Endothelial cell of umbilical vein (primary cell): ENCODE results near the gene CCNI. TPM values are rescaled to one million over a fixed set of nuclear protein-coding genes. Genes with fewer than 3 reads are reported as not detected.

ENCODE experiments used
- BruUV-seq: library from RNA; stranded (reverse); fragments of 400-500 nt; replicated peaks from 2 replicates; lab custom pipeline; 2021; lab: Mats Ljungman, UMichigan
- CTCF ChIA-PET: fragments of 300-600, 350-600 bp; sonication (Branson Sonifier 250); formaldehyde crosslinking; loops from one replicate; lab custom pipeline; 2021; ENCODE audit warnings: antibody characterized with exemption, inconsistent platforms; lab: Charles Lee
- POLR2A ChIA-PET: fragments of 300-600, 350-600 bp; sonication (Branson Sonifier 250); formaldehyde crosslinking; loops from one replicate; lab custom pipeline; 2021; ENCODE audit warnings: antibody characterized with exemption, inconsistent platforms; lab: Charles Lee
- DNase-seq: peaks from one replicate; pipeline ENCODE4 v3.0.0-alpha.2; 2011; ENCODE audit warnings: low read depth, low spot score
- FAIRE-seq: peaks from 2 replicates; lab custom pipeline; 2011; peaks lifted over from hg19 to GRCh38; lab: Jason Lieb, UNC
- H2AFZ ChIP-seq: 2 replicates; pipeline ENCODE4 v1.6.0; 2012; ENCODE audit warnings: low read depth, low read length, control low read depth, inconsistent platforms
- H3K27ac ChIP-seq: 2 replicates; pipeline ENCODE4 v1.5.1; 2011; ENCODE audit warnings: low read depth, mild to moderate bottlenecking, control low read depth, low read length, moderate library complexity; ENCODE audit not compliant: insufficient read depth
- H3K27me3 ChIP-seq, 2 experiments: 2 replicates each; pipeline versions ENCODE4 v1.6.0 to v1.6.1; 2011; ENCODE audit warnings: low read length in 2 of 2, mixed read lengths in 1 of 2; ENCODE audit not compliant: control insufficient read depth in 2 of 2, insufficient read depth in 2 of 2
- H3K36me3 ChIP-seq, 2 experiments: 2 replicates in 1 of 2; 3 replicates in 1 of 2; pipeline ENCODE4 v1.5.1; 2011; ENCODE audit warnings: low read length in 2 of 2, mild to moderate bottlenecking in 1 of 2, moderate library complexity in 1 of 2; ENCODE audit not compliant: control insufficient read depth in 2 of 2, insufficient read depth in 2 of 2; ENCODE audit errors: extremely low read depth in 1 of 2
- H3K4me1 ChIP-seq: 3 replicates; pipeline ENCODE4 v1.5.1; 2011; ENCODE audit warnings: mild to moderate bottlenecking, low read length; ENCODE audit not compliant: control insufficient read depth, insufficient read depth; ENCODE audit errors: extremely low read depth
- H3K4me2 ChIP-seq: 2 replicates; pipeline ENCODE4 v1.6.1; 2011; ENCODE audit warnings: low read length, control low read depth, mixed read lengths; ENCODE audit not compliant: insufficient read depth
- H3K4me3 ChIP-seq, 3 experiments: fragments of 200-600 bp in 1 of 3; sonication (generic), shearing (Covaris generic) in 1 of 3; replicated peaks in 1 of 3; 2 replicates each; pipeline ENCODE4 v1.5.1; 2011 to 2016; ENCODE audit warnings: control low read depth in 3 of 3, low read length in 3 of 3, mild to moderate bottlenecking in 2 of 3, inconsistent platforms in 1 of 3, low read depth in 1 of 3, moderate library complexity in 1 of 3; ENCODE audit not compliant: insufficient read depth in 1 of 3
- H3K79me2 ChIP-seq: 2 replicates; pipeline ENCODE4 v1.6.0; 2012; ENCODE audit warnings: low read length, inconsistent platforms; ENCODE audit not compliant: control insufficient read depth, insufficient read depth
- H3K9ac ChIP-seq: replicated peaks from 2 replicates; pipeline ENCODE3; 2011; ENCODE audit warnings: low read length, control low read depth; ENCODE audit not compliant: insufficient read depth; ENCODE audit errors: extremely low read depth
- H3K9me1 ChIP-seq: replicated peaks from 3 replicates; pipeline ENCODE4 v1.6.0; 2011; ENCODE audit warnings: mild to moderate bottlenecking, low read length; ENCODE audit not compliant: control insufficient read depth, insufficient read depth; ENCODE audit errors: extremely low read depth
- H3K9me3 ChIP-seq: replicated peaks from 2 replicates; pipeline ENCODE4 v1.5.1; 2012; ENCODE audit warnings: low read length, inconsistent platforms; ENCODE audit not compliant: control insufficient read depth, insufficient read depth
- H4K20me1 ChIP-seq: replicated peaks from 2 replicates; pipeline ENCODE3; 2011; ENCODE audit warnings: mild to moderate bottlenecking, low read length; ENCODE audit not compliant: control insufficient read depth, insufficient read depth; ENCODE audit errors: extremely low read depth
- EZH2 ChIP-seq: IDR thresholded peaks from 2 replicates; pipeline ENCODE4 v1.6.1; 2012; ENCODE audit warnings: borderline replicate concordance, low read depth, mild to moderate bottlenecking, moderate library complexity, low read length, inconsistent platforms; ENCODE audit not compliant: severe bottlenecking
- FOS ChIP-seq: IDR thresholded peaks from 2 replicates; pipeline ENCODE4 v1.6.1; 2011; ENCODE audit warnings: mild to moderate bottlenecking, low read length, moderate library complexity, borderline replicate concordance; ENCODE audit not compliant: insufficient read depth
- GATA2 ChIP-seq: IDR thresholded peaks from 2 replicates; pipeline ENCODE4 v1.7.0; 2011; ENCODE audit warnings: low read depth, mild to moderate bottlenecking, moderate library complexity, mixed read lengths, low read length; ENCODE audit not compliant: insufficient read length, insufficient read depth
- JUN ChIP-seq: IDR thresholded peaks from 2 replicates; pipeline ENCODE4 v1.6.1; 2011; ENCODE audit warnings: borderline replicate concordance, low read depth; ENCODE audit not compliant: insufficient read length, insufficient read depth
- MAX ChIP-seq: IDR thresholded peaks from 2 replicates; pipeline ENCODE4 v1.6.1; 2011; ENCODE audit not compliant: insufficient read depth, insufficient read length
- MYC ChIP-seq: IDR thresholded peaks from one replicate; pipeline ENCODE4 v1.6.1; 2011; ENCODE audit warnings: mild to moderate bottlenecking, low read depth, low read length
- POLR2A ChIP-seq: IDR thresholded peaks from 2 replicates; pipeline ENCODE4 v1.6.1; 2012; ENCODE audit warnings: low read depth, mild to moderate bottlenecking, control low read depth, low read length
- POLR2AphosphoS5 ChIP-seq: IDR thresholded peaks from 2 replicates; pipeline ENCODE4 v1.6.1; 2012; ENCODE audit warnings: low read depth, mild to moderate bottlenecking, control low read depth, low read length, moderate library complexity; ENCODE audit not compliant: insufficient read depth
- dilution Hi-C: fragments of 300-500 bp; cut with MboI; formaldehyde crosslinking; loops from one replicate; pipeline ENCODE4 v1.15.0; 2019; ENCODE audit warnings: low sequenced_read_pairs; ENCODE audit not compliant: extremely low pct_ligation_motif_present
- intact Hi-C: fragments of 100-400 bp; cut with micrococcal nuclease; formaldehyde crosslinking; loops from one replicate; pipeline ENCODE4 v1.10.0; 2022
- polyA plus RNA-seq, 4 experiments: library from polyadenylated mRNA; depleted of rRNA in 3 of 4; stranded (reverse) in 3 of 4; unstranded in 1 of 4; fragments of >200 nt; gene quantifications; 2 replicates each; pipeline versions ENCODE4 v1.2.1 to v1.2.3, GENCODE V29; 2011 to 2012; ENCODE audit warnings: missing spikeins in 1 of 4
- total RNA-seq: library from RNA; stranded (reverse); gene quantifications from 2 replicates; pipeline ENCODE4 v1.2.3, GENCODE V29; 2021
- TF ChIP-seq, protein P1 (sequence below), 2 donors: IDR thresholded peaks; 1 replicate in 1 of 2; 2 replicates in 1 of 2; pipeline ENCODE4 v1.5.1; 2011; ENCODE audit warnings: low read length in 2 of 2, mild to moderate bottlenecking in 2 of 2, moderate library complexity in 2 of 2, control low read depth in 1 of 2, inconsistent platforms in 1 of 2, low read depth in 1 of 2; ENCODE audit not compliant: insufficient read depth in 1 of 2; ENCODE audit errors: extremely low read depth in 1 of 2

CCNI gene
- total and polyA plus RNA-seq, 2 donors (not counting 3 experiments of a cell fraction or from before 2014, with no cell fraction given), result 88.6 to 212 TPM

GRCh38 chr4:77120886-77121508 lies 45.2 kb upstream of the CCNI start:
- ChIA-PET POLR2A (no interaction called here), CTCF (interaction anchor here (1.3 to 1.5 kb wide), 2 partner anchors 10 to 82 kb away, joined by 5 to 7 read pairs; no protein-coding TSS in a partner anchor)
- DNase-seq, result no peak
- no peak overlapping the region for H3K27ac ChIP-seq
- no peaks in the 10 kb centered on the region for H3K79me2 ChIP-seq
- H3K9ac ChIP-seq, result no peak overlapping the region
- H3K4me2 ChIP-seq, result no peak overlapping the region
- FAIRE-seq, result no peak
- dilution Hi-C loops, result no loop called here
- peaks cover 27 to 35% of the 10 kb centered on the region in 2 experiments for H3K27me3 ChIP-seq
- no peak overlapping the region for H3K4me3 ChIP-seq
- no peaks in the 10 kb centered on the region for H3K36me3 ChIP-seq
- no peaks in the 10 kb centered on the region for H4K20me1 ChIP-seq
- H3K4me1 ChIP-seq, result no peaks in the 10 kb centered on the region
- intact Hi-C loops, result loop anchor here (5.0 kb wide), 1 partner anchor 81 kb away; no protein-coding TSS in a partner anchor
- H2AFZ ChIP-seq, result no peak overlapping the region
- TF ChIP-seq EZH2, result no peak
- TF ChIP-seq JUN, result no peak
- TF ChIP-seq GATA2, result no peak
- no peak for TF ChIP-seq FOS
- TF ChIP-seq MYC, result no peak
- TF ChIP-seq POLR2AphosphoS5, result no peak
- TF ChIP-seq, protein P1, sequence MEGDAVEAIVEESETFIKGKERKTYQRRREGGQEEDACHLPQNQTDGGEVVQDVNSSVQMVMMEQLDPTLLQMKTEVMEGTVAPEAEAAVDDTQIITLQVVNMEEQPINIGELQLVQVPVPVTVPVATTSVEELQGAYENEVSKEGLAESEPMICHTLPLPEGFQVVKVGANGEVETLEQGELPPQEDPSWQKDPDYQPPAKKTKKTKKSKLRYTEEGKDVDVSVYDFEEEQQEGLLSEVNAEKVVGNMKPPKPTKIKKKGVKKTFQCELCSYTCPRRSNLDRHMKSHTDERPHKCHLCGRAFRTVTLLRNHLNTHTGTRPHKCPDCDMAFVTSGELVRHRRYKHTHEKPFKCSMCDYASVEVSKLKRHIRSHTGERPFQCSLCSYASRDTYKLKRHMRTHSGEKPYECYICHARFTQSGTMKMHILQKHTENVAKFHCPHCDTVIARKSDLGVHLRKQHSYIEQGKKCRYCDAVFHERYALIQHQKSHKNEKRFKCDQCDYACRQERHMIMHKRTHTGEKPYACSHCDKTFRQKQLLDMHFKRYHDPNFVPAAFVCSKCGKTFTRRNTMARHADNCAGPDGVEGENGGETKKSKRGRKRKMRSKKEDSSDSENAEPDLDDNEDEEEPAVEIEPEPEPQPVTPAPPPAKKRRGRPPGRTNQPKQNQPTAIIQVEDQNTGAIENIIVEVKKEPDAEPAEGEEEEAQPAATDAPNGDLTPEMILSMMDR (IDR thresholded peaks at IDR 0.05; ENCODE audit: extremely low read depth in 1 of 2, insufficient read depth in 1 of 2, low read depth in 1 of 2, low read length in 2 of 2), result no peak
- TF ChIP-seq MAX, result no peak
- no peak for TF ChIP-seq POLR2A
- H3K9me3 ChIP-seq, result no peaks in the 10 kb centered on the region
- no peaks in the 10 kb centered on the region for H3K9me1 ChIP-seq
- no TSS peak for BruUV-seq
